ENCODE results near the gene LIMA1.

DNA sequence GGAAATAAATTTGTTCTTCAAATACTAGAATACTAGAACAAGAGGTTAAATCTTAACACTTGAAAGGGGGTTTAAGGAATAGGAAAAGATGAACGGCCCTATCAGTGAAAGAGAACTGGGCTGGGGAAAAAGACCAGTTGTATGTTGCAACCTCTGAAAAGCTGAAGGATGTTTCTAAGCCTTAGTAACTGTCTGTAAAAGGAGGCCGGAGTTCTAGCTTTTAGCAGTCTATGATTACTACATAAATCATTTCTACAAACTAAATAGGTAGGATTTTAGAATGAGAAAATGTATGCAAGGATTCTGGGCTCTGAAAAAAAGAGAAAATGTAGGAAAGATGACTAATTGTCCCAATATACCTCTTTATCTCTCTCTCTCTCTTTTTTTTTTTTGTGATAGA lies 121.1 kb downstream of the LIMA1 start:
- TF ChIP-seq, protein P1, sequence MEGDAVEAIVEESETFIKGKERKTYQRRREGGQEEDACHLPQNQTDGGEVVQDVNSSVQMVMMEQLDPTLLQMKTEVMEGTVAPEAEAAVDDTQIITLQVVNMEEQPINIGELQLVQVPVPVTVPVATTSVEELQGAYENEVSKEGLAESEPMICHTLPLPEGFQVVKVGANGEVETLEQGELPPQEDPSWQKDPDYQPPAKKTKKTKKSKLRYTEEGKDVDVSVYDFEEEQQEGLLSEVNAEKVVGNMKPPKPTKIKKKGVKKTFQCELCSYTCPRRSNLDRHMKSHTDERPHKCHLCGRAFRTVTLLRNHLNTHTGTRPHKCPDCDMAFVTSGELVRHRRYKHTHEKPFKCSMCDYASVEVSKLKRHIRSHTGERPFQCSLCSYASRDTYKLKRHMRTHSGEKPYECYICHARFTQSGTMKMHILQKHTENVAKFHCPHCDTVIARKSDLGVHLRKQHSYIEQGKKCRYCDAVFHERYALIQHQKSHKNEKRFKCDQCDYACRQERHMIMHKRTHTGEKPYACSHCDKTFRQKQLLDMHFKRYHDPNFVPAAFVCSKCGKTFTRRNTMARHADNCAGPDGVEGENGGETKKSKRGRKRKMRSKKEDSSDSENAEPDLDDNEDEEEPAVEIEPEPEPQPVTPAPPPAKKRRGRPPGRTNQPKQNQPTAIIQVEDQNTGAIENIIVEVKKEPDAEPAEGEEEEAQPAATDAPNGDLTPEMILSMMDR (IDR thresholded peaks at IDR 0.05), result no peak
- TF ChIP-seq POLR2A (IDR thresholded peaks at IDR 0.05) (no peak), POLR2AphosphoS5 (IDR thresholded peaks at IDR 0.05) (no peak)
